Activated gamma-delta T cell (primary cell): ENCODE measurements around the gene FEZF1.
"Not testable (repeated sequence)": the region's sequence is repeated elsewhere in the genome, so short reads cannot be mapped to it uniquely, and the experiment has no call there.

ENCODE experiments used
- DNase-seq: peaks from one replicate; lab custom pipeline; 2025; lab: John Stamatoyannopoulos, UW

FEZF1 gene

DNA sequence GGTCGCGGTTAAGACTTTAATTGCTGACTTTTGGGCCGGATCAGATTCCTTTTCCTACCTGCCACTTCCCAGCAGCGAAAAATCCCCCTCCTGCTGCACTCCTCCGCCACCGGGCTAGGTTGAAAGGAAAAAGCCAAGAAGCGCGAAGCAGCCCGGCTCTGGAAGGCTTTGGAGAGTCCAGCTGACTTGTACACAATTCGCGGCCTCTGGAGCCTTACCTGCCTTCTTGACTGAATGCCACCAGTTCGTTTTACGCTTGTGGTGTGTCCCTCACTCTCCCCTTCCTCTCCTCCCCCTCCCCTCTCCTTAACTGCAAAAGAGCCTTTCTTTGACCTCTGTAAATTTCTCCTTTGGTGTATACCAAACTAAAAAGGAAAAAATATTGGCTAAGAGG, 2.7 kb upstream of the FEZF1 start:
- no peak for DNase-seq

- no peak for DNase-seq
These were observed 2.0 kb upstream of the FEZF1 start for GRCh38 chr7:122306320-122307227.

GRCh38 chr7:122305475-122306319, 1.1 kb upstream of the FEZF1 start:
- DNase-seq: no peak

DNA sequence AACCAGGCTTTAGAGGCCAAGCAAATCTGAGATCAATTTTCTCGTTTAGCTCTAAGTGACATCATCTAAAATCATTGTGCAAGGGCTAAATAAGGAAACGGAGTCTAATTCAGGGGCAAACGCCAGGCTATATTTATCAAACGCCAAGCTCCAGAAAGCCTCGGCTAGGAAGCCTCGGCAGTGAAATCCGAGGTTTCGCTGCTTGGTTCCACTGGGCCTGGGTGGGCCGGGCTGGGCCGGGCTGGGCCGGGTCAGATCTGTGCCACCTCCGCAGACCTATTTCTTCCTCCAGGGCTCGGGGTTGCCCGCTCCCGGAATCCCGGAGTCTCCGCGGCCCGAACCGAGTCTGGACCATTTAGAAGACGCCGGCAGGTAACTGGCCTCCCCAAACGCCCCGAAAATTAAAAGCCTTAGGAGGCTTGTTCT, 459 bp upstream of the FEZF1 start:
- DNase-seq: no peak

DNA sequence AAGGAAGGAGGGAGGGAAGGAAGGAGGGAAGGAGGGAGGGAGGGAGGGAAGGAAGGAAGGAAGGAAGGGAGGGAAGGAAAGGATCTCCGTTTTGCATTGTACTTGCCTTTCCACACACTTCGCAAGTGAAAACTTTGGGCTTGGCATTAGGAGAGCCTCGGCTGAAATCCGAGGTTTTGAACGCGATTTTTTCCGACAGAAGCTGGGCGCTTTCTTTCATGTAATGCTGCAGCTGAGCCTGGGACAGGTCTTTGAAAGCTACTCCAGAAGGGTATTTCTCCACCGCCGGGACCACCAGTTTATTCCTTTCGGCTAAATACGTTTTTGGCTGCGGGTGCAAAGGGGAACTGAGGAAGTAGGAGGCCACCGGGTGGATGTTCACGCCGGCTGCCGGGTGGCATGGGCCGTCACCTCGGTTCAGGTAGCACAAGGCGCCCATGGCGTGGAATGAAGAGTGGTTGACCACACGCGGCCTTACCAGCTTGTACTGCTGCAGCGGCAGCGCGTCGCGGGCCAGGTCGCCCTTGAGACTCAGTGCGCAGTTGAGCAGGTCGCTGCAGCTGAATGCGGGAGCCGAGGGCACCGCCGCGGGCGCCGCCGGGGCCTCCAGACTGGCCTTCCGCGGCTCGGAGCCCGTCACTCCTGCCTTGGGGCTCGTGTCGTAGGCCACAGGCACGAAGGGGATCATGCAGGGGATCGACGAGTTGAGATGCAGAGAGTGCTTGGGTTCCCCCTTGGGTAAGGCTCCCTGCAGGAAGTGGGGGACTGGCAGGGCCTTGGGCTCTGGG, 825 bp downstream of the FEZF1 start:
- no peak for DNase-seq

- DNase-seq: no peak
These were observed 1.6 kb downstream of the FEZF1 start for GRCh38 chr7:122302761-122303530.

DNA sequence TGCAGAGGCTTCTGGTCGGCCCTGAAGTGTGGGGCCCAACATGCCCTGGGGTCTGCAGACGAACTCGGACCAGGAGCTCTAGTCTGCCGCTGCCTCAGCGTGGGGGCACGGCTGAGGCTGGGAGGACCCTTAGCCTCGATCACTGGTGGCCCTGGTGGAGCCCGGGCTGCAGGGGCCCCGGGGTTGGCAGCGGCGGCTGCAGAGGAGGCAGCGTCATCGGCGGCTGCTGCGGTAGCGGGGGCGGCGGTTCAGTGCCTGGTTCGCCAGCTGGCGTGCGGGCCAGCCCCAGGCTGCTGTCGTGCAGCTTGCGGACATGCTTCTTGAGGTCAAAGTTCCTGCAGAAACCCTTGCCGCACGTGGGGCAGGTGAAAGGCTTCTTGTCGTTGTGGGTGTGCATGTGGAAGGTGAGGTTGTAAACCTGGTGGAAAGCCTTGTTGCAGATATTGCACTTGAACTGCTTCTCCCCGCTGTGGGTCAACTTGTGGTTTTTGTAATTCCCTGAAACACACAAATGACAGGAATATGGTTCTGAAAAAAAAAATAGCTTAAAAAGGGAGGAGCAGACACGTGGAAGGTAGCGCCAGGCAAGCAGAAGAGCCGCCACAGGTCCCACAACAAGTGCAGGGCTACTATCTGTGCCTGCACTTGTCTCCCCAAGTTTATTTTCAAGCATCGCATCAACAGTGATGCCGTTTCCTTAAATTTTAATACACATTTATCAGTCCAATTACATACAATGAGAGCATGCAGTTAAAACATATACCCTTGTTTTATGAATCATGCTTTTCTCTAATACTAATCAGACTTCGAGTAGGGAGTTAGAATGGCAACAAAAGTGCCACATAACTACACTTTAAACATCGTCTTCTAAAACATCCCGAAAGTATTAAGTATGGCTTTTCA, 2.4 kb downstream of the FEZF1 start:
- DNase-seq: no peak

DNA sequence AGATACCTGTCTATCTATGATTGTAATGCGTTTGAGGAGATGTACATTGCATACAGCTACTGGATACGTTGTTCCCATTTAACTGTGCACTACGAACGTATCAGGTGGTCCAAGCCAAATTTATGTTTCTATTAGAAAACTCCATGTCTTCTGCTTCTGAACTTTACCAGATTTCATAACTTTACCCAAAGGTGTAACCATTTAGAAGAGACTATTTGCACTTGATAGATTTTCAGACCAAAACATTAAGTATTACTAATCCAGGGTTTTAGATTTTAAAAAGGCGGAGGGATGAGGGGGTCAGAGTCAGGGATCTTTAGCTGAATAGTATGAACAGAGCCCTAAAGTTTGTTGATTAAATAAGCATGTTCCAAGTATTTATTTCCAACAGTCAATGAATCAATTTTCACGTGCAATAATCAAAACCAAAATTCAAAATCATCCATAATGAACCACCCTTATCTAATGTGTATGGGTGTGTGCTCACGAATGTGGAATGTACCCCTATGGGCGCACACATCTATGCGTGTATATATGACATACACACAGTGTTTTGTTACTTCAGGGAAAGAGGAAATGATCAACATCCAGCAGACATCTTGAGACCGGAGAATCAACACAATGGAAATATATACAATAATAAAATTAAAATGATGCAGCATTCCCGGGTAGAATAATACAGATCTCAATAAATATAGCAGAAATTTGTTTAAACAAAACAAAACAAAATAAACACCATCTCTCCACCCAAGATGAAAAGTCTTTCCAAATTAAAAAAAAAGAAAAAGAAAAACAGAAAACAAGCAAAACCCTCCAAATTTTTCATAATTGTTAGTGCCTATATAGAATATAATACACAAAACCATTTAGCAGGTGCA, 3.4 kb downstream of the FEZF1 start:
- no peak for DNase-seq

DNA sequence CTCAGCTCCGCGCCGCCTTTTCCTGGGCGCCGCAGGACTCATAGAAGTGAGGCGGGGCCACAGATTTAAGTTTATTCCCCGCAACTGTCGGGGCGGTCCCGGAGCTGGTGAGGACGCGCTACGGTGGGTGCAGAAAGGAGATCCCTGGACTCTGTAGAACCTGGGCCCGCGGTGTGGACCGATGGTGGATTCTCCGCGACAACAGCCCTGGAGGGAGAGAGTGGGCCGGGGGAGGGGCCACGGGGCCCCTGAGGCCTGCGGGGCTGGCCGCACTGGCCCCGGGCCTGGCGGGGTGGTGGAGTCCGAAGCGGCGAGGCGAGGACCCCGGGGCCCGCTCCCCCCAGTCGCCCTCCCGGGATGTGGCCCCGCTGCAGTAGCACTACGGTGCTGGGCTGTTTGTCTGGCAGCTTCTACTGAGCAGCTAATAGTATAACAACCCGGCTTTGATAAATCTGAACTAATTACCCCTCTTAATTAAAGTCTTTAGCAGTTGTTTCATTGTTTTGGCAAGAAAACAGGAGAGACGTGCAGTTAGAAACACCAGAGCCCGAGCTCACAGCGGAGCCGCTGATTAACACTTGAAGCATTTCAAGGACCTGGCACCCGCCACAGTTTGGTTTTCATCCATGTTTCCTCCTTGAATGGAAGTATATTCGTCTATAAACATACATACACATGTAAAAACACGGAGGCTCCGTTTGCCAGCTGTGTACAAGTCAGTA, 4.2 kb downstream of the FEZF1 start:
- no peak for DNase-seq

- DNase-seq: no peak
These were observed 4.8 kb downstream of the FEZF1 start for GRCh38 chr7:122299624-122300210.

DNA sequence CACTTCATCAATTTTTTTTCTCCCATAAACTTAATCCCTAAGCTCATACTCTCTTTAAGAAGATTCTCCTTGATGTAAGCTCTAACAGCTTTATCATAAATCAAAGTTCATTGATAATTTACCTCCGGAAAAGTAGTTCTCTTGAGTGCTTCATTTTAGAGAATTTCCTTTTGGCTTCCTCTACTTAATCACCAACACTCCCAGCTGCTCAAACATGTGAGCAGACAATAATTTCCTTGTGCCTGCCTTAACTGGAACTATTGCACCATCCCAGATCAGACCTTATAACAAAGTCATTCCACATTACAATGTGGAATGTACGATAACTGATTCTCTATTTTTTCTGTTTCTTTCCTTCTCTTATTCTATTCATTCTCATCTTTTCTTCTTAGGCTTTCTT, 5.9 kb downstream of the FEZF1 start:
- DNase-seq: no peak

GRCh38 chr7:122298131-122298530, 6.4 kb downstream of the FEZF1 start:
- no peak for DNase-seq

DNA sequence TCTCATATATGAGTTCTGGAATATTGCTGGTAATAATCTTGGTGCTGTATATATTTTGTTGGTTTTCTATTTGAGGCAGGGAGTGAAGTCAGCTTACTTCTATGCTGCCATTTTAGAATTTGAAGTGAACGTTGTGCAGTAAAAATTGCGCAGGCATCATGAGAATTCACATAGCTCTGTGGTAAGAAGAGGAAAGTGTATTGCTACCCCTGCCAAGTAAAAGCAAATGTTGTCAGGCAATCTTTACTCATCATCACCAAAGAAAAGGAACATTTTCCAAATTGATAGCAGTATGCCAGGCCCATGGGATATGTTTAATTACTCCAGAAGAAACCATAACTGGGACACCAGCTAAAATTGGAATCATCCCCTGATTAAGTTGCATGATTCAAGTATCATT, 13.4 kb downstream of the FEZF1 start:
- DNase-seq: no peak

DNA sequence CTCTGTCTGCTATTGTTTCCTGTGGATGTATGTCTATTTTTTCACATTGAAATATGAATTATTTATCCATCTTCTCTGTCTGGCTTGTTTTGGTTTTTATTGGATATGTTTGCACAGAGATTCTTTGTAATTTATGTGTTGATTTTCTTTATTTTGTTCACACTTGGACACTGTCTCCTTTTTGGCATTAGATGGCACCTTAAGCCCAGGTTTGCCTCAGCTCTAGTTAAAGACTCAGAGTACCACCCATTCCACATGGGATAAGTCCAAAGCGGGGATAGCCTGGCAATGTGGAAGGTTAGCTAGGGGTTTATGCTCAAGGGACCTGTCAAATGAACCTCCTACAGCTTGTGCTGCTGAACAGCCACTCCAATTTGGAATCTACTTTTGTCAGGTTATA, 14.1 kb downstream of the FEZF1 start:
- DNase-seq: no peak

- DNase-seq: no peak
These were observed 15.1 kb downstream of the FEZF1 start for GRCh38 chr7:122289426-122289825.

GRCh38 chr7:122284608-122285007, 19.9 kb downstream of the FEZF1 start:
- not testable (repeated sequence) for DNase-seq

GRCh38 chr7:122273117-122273516, 31.4 kb downstream of the FEZF1 start:
- DNase-seq: no peak

GRCh38 chr7:122269241-122269640, 35.3 kb downstream of the FEZF1 start:
- no peak for DNase-seq
